Endothelial cell of umbilical vein (primary cell): ENCODE results near the gene PDE1A.

Experiments used
- EZH2 ChIP-seq: IDR thresholded peaks from 2 replicates; pipeline ENCODE4 v1.6.1; 2012; ENCODE audit warnings: borderline replicate concordance, low read depth, mild to moderate bottlenecking, moderate library complexity, low read length, inconsistent platforms; ENCODE audit not compliant: severe bottlenecking
- JUN ChIP-seq: IDR thresholded peaks from 2 replicates; pipeline ENCODE4 v1.6.1; 2011; ENCODE audit warnings: borderline replicate concordance, low read depth; ENCODE audit not compliant: insufficient read length, insufficient read depth
- MYC ChIP-seq: IDR thresholded peaks from one replicate; pipeline ENCODE4 v1.6.1; 2011; ENCODE audit warnings: mild to moderate bottlenecking, low read depth, low read length
- POLR2A ChIP-seq: IDR thresholded peaks from 2 replicates; pipeline ENCODE4 v1.6.1; 2012; ENCODE audit warnings: low read depth, mild to moderate bottlenecking, control low read depth, low read length
- POLR2AphosphoS5 ChIP-seq: IDR thresholded peaks from 2 replicates; pipeline ENCODE4 v1.6.1; 2012; ENCODE audit warnings: low read depth, mild to moderate bottlenecking, control low read depth, low read length, moderate library complexity; ENCODE audit not compliant: insufficient read depth
- TF ChIP-seq, protein P1 (sequence below), 2 donors: IDR thresholded peaks; 1 replicate in 1 of 2; 2 replicates in 1 of 2; pipeline ENCODE4 v1.5.1; 2011; ENCODE audit warnings: low read length in 2 of 2, mild to moderate bottlenecking in 2 of 2, moderate library complexity in 2 of 2, control low read depth in 1 of 2, inconsistent platforms in 1 of 2, low read depth in 1 of 2; ENCODE audit not compliant: insufficient read depth in 1 of 2; ENCODE audit errors: extremely low read depth in 1 of 2

DNA sequence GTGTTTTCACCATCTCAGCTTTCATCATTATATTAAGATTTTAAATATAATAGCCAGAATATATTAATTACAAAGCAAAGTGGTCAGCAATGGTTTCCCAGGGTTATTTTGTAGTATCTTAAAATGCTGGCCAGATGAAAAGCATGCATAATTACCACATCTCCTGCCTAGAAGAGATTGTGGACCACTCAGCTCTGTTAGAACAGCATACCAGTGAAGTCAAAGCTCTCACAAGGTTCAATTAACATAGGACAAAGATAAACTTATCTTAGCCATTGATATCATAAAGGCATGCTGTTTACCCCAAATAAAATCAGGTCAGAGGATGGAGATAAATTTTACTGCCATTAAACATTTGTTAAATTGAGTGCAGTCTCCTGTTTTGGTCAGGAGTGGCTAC, 19.3 kb upstream of the PDE1A start:
- TF ChIP-seq EZH2 (no peak), JUN (no peak), POLR2A (no peak), POLR2AphosphoS5 (no peak), MYC (no peak)
- TF ChIP-seq, protein P1, sequence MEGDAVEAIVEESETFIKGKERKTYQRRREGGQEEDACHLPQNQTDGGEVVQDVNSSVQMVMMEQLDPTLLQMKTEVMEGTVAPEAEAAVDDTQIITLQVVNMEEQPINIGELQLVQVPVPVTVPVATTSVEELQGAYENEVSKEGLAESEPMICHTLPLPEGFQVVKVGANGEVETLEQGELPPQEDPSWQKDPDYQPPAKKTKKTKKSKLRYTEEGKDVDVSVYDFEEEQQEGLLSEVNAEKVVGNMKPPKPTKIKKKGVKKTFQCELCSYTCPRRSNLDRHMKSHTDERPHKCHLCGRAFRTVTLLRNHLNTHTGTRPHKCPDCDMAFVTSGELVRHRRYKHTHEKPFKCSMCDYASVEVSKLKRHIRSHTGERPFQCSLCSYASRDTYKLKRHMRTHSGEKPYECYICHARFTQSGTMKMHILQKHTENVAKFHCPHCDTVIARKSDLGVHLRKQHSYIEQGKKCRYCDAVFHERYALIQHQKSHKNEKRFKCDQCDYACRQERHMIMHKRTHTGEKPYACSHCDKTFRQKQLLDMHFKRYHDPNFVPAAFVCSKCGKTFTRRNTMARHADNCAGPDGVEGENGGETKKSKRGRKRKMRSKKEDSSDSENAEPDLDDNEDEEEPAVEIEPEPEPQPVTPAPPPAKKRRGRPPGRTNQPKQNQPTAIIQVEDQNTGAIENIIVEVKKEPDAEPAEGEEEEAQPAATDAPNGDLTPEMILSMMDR (IDR thresholded peaks at IDR 0.05; ENCODE audit: extremely low read depth in 1 of 2, insufficient read depth in 1 of 2, low read depth in 1 of 2, low read length in 2 of 2): no peak
